ENCODE results near the gene CHID1.

The CHID1 gene

DNA sequence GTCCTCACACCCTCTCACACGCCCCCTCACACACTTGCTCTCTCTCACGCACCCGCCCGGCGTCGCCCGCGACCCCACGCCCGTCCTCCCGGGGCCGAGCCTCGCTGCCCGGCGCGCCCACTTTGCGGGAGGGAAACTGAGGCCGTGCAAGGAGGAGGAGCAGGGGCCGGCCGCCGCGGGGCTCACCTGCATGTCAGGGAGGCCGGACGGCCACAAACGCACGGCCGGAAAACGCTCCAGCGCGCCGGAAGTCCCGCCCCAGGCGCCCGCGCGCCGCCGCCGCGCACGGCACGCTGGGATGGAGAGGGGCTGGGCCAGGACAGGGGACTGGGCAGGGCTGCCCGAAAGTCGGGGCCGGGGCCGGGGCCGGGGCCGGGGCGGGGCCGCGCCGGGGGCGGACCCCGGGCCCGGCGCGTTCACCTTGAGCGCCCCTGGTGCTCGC, at the start of gene CHID1:
Gene CHID1 (minus strand): TSS at position 222 of the 442 bp plus-strand sequence. CDS start 5,994 bp downstream, outside the sequence.
- DNase-seq (ENCODE audit: low read depth in 2 of 2), result peak; percentile 45 to 48

GRCh38 chr11:959608-960007, 49.0 kb upstream of the CHID1 start:
- no peak for DNase-seq (ENCODE audit: low read depth in 2 of 2)

DNA sequence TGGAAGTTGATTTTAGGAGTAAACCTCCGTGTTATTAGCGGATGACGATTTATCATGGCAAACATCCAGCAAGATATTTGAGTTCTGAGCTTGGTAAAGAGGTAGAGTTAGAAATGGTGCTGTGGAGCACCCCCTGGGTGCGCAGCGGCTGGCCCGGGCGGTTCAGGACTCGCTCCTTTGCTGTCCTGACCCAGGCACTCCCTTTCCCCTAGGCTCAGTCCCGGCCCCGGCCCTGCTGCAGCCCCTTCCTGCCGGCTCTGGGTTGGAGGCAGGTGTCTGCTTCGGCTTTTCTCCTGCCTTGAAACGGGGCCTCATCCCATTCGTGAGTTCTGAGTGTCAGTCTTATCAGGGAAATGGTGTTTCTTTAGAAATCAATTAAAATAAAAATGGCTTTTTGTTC, 48.4 kb upstream of the CHID1 start:
- no peak for DNase-seq (ENCODE audit: low read depth in 2 of 2)

DNA sequence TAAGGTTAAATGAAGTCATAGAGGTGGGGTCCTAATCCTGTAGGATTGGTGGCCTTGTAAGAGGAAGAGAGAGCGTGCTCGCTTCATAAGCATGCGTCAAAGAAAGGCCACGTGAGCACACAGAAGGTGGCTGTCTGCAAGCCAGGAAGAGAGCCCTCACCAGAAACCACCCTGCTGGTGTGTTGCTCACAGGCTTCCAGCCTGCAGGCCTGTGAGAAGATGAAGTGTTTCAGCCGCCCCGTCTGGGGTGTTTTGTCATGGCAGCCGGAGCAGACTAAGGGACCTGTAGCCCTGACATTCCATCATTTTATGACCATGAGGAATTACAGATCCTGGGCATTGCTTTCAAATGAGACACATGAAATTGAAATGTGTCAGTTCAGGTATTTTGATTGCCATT, 47.5 kb upstream of the CHID1 start:
- DNase-seq (ENCODE audit: low read depth in 2 of 2), result no peak

DNA sequence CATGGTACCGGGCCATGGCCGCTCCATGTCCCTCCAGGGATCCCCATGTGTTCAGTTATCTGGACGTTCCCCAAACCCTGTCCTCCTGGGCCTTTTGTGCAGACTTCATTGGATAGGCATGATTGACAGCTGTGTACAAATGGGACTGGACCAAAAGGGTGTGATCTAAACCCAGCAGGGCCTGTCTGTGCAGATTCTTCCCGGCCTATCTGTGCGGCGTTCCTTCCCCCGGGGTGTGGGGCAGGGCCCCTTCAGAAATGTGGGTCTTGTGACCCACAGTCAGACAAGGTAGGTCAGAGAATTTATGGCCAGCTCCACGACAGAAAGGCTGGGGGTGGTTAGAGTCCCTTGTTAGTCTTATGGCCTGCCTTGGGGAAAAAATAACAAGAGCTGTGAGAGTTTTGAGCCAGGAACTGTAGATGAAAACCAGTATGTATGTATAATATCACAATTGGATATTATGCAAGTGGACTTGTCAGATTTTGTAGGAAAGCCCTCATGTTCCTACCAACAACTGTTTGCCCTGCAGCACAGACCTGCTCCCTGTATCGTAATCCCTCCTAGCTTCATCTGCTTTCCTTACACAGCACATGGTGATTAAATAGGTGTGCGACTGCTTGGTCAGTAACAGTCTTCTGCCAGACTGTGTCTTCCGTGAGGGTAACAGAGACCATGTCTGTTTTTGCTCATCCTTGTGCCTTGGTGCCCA, 46.8 kb upstream of the CHID1 start:
- no peak for DNase-seq (ENCODE audit: low read depth in 2 of 2)

DNA sequence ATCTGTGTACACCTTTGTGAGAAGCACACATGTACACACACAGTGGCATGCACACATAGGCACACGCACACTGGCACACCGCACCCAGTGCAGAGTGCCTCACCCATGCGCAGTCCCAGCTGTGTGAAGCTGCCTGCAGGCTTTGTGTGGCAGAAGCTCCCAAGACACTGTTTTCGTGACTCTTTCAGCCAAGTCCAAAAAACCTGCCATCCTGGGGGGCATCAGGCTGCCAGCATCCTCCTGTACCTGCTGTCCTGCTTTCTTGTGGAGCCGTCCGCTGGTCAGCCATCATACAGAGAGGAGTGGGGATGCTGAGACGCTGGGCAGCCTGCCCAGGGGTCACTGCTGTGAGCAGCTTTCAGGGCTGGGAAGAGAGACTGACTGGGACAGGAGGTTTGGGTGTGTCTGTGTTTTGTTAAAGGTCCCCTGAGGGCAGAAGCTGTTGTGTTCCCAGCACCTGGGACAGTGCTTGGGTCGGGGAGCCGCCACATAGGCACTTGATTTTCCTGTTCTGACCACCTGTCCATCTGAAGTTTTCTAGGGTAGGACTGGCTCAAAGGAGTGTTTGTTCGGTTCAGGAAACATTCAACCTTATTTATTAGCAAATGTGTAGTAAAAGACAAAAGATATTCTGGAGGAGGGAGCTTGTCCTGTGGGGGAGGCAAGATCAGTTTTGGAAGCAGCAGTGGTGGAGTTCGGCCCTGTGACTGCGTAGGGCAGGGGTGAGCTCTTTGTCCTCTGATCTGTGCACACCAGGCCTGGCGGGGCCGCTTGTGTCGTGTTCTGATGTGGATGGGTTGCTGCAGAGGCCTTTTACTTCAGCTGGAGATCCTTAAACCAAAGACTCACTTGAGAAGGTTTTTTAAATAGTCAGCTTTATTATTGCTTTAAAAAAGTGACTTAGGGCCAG, 44.8 kb upstream of the CHID1 start:
- DNase-seq (ENCODE audit: low read depth in 2 of 2), result no peak

GRCh38 chr11:954392-955153, 44.0 kb upstream of the CHID1 start:
- DNase-seq (ENCODE audit: low read depth in 2 of 2), result no peak

DNA sequence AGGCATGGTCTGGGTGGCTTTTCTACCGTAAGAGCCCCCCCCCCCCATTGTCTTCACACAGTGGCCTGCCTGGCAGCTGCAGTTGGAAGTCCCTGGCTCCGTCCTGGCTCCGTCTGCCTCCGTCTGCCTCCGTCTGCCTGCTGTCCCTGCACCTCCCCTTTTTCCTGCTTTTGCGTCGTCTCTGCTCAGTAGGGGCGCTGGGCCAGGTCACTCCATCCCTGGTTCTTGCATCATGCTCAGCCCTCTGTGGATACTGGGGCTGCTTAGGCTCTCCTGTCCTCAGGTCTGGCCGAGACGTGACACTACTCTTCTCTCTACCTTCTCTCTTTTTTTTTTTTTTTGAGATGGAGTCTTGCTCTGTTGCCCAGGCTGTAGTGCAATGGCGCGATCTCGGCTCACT, 42.9 kb upstream of the CHID1 start:
- no peak for DNase-seq (ENCODE audit: low read depth in 2 of 2)

DNA sequence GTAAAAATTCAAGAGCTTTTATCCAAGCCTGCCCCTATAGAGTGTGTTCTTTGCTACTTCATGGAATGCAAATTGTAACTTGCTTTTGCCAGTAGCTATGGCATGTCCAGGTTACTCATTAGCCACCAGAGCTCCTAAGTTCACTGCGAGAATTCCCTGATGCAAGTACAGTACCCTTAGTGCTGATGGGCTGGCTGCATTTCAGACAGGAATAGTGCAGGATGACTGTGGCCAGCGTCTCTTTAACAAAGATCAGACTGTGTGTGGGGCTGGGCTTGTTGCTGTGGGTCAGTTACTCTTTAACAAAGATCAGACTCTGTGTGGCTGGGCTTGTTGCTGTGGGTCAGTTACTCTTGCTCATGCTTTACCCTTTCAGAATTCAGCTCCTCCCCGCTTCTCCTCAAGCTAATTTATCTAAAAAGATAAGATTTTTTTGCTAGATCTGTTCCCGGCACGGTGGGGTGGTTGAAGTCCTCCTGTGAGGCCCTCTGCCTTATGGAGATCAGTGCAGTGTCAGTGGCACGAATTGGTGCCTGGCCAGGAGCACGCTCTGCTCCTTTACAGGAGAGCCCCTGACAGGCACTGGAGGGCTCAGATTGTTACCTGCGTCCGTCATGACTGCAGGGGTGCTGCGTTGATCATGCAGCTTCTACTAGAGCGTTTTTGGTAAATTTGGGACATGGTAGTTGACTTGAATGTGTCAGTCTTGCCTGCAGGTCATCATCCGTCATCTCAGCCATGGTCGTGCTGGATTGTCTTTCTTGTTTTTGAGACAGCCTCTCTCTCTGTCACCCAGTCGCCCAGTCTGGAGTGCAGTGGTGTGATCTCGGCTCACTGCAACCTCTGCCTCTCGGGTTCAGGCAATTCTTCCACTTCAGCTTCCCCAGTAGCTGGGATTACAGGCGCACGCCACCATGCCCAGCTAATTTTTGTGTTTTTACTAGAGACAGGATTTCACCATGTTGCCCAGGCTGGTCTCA, 42.1 kb upstream of the CHID1 start:
- no peak for DNase-seq (ENCODE audit: low read depth in 2 of 2)

GRCh38 chr11:951507-951906, 40.9 kb upstream of the CHID1 start:
- no peak for DNase-seq (ENCODE audit: low read depth in 2 of 2)

- DNase-seq (ENCODE audit: low read depth in 2 of 2), result no peak
Measured at GRCh38 chr11:947744-948143, 37.1 kb upstream of the CHID1 start.

GRCh38 chr11:945986-946385, 35.4 kb upstream of the CHID1 start:
- no peak for DNase-seq (ENCODE audit: low read depth in 2 of 2)

- DNase-seq (ENCODE audit: low read depth in 2 of 2), result no peak
Measured at GRCh38 chr11:944711-945470, 34.3 kb upstream of the CHID1 start.

GRCh38 chr11:942823-943222, 32.2 kb upstream of the CHID1 start:
- peak in 1 of 2 experiments; percentile 26 for DNase-seq (ENCODE audit: low read depth in 2 of 2)

- no peak for DNase-seq (ENCODE audit: low read depth in 2 of 2)
Measured at GRCh38 chr11:940496-941135, 30.0 kb upstream of the CHID1 start.

DNA sequence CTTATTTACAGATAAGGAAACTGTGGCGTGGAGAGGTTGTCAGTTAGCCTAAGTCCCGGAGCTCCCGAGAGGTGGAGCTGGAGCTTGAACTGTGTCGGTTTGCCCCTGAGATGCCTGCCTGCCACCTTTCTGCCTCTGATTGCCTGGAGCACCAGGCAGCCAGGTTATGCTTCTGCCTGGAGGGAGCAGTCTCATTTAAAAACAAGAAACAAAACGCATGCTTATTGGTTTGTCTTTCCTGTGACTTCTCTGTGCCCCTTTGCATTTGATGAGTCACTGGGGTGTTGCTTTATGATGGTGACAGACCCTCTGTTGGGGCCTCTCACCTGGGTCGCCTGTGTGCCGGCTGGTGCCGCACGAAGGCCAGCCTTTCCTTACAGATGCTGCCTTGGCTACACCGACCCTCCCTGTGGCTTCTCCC, 27.2 kb upstream of the CHID1 start:
- no peak for DNase-seq (ENCODE audit: low read depth in 2 of 2)

DNA sequence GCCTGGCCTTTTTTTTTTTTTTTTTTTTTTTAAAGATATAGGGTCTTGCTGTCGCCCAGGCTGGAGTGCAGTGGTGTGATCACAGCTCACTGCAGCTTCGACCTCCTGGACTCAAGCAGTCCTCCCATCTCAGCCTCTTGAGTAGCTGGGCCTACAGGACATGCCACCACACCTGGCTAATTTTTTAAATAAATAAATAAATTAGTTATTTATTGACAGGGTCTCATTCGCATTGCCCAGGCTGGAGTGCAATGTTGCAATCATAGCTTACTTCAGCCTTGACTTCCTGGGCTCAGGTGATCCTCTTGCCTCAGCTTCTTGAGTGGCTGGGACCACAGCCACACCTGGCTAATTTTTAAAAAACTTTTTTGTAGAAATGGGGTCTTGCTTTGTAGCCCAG, 25.6 kb upstream of the CHID1 start:
- no peak for DNase-seq (ENCODE audit: low read depth in 2 of 2)

- DNase-seq (ENCODE audit: low read depth in 2 of 2), result no peak
Measured at GRCh38 chr11:934527-934926, 23.9 kb upstream of the CHID1 start.

DNA sequence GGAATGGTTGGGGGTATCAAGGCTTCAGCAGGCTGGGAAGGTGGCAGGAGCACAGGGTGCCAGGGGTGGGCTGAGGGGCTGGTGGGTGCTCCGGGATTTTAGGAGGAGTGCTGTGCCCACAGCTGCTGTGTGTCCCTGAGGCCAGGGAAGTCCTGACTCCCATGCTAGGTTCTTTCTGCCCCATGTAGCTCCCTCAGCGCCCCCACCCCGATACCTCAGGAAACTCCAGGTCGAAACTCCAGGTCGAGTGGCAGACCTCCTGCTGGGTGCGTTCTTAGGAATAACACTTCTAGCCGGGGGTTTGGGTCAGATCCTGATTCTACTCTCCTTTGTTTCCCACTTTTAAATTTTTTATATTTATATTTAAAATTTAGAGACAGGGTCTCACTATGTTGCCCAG, 23.3 kb upstream of the CHID1 start:
- no peak for DNase-seq (ENCODE audit: low read depth in 2 of 2)
